GM18498 (cell line): Measurements from ENCODE around the gene RXRA.

Source experiments
- ATAC-seq: cut with Tn5 transposase; IDR thresholded peaks from one replicate; pipeline ENCODE4 v1.9.1; 2021; ENCODE audit warnings: mild to moderate bottlenecking, moderate library complexity; ENCODE audit not compliant: unreplicated experiment

RXRA gene

DNA sequence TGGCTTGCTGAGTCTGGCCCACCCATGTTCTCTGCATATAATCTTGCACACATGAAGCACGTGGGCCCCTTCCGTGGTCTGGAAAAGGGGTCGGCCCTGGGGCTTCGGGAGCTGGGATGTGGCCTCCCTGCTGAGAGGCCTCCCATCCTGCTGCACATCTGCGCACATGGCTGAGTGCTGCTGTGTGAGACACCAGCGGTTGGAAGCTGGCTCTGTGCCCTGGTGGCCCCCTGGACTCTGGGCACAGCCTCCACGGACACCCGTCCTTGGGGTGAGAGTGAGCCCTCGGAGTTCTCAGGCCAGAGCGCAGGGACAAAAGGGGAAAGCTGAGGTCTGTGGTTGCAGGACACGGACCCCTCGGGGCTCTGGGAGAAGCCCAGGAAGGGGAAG is 115.8 kb downstream of the RXRA start:
- ATAC-seq: no peak

DNA sequence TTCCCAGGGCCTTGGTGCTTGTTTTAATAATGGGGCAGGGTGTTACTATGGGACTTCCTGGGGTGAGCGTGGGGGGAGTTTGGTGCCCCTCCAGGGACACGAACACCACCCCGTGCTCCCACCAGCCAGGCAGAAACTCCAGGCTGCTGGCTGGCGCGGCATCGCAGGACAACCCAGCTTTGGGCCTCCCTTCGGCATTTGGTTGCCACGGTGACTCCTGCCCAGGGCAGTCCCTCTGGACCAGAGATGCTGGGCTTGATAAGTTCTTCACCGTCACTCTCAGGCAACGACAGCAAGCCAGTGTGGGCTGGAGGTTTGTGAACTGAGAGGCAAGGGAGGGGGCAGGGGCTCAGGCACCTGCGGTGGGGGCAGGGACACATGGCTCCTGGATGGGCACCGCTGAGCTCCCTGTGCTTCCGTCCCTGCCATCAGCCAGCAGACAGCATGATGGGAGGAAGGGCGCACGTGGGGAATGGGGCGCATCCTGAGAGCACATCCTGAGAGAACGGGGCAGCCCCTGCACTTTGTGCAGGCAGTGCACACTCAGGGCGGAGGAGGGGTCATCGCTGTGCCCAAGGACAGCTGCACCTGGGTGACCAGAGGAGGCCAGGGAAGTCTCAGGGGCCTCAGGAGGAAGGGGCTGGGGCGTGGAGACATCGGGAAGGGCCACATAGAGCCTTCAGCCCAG is 116.4 kb downstream of the RXRA start:
- ATAC-seq: no peak

DNA sequence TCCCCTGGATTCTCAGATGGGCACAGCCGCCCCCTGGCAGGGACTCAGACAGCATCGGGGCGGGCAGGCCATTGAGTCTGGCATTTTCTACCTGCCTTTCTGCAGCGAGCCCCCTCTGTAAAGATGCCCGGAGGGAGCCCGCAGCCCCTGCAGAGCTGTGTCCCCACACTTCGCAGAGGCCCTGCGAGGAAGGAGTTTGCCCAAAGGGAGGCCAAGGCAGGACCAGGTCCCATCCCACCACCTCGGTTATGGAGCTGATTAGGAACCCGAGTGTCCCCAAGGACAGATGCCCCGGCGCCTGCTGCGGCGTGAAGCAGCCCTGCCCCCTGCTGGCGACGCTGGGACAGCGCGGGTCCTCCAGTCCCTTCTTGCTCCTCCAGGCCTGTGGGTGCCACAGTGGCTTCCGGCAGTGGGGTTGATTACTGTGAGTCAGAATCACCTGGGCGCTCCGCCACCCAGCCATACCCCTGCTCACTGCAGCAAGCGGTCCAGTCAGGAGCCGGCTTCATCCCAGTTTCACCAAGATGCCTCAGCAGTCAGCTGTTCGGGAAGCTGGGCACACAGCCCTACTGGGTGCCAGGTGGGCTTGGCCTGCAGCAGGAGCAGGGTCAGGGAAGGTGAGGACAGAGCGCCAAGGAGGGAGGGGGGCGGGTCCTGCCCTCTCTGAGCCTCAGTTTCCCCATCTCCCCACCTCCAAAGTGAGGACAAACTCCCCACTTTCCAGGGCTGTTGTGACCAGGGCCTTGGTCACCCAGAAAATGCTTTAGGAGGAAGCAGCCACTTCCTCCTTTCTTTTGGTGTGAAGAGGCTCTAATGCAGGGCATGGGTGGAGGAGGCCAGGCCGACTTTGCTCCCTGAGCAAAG is 117.2 kb downstream of the RXRA start:
- peak; percentile 82 for ATAC-seq

DNA sequence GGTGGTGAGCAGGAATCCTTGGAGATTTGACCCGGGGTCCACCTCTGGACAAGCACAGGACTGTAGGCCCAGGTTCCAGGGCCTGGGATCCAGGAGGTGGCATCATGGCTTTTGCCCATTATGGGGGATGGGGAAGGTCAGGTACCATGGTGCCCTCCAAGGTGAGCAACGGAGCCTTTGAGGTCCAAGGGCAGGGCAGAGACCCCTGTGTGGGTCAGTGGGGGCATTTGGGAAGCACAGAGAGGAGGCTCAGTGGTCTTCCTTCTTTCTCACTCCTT is 117.7 kb downstream of the RXRA start:
- no peak for ATAC-seq

DNA sequence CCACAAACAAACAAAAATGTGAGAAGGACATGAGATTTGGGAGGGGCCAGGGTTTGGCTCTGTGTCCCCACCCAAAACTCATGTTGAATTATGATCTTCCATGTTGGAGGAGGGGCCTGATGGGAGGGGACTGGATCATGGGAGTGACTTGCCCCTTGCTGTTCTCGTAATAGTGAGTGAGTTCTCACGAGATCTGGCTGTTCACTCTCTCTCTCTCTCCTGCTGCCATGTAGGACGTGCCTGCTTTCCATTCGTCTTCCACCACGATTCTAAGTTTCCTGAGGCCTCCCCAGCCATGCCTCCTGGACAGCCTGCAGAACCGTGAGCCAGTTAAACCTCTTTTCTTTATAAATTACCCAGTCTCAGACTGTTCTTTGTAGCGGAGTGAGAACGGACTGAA is 118.7 kb downstream of the RXRA start:
- ATAC-seq: no peak

DNA sequence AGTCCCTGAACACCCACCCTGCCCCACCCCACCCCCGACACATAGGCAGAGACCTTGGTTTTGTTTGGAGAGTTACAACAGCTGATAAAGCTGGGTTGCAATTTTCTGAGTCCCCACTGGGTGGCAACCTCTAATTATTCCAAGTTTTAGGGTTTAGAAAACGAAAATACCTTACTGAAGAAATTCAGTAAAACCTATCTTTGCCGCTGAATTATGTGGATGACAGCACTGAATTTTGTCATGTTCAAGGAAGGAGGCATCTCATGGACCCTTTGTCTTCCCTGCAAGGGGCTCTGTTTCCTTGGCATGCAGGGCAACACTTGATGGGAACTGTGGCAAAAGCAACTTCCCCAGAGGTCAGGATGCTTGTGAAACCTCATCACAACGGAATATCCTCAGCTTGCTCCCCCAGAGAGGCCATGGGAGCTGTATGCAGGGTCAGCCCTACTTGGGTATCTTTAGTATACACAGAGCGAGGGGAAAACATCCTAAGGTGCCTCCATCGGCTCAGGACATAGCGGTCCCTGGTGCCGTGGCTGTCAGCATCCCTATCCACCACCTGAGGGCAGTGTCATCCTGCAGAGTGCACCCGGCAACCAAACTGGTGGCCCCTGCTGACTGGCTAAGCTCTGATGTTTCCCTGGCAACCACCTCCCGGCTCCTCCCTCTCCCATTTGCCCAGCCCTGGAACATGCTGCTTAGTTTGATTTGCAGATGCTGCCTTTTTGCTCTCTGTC is 123.1 kb downstream of the RXRA start:
- ATAC-seq: peak; percentile 86

DNA sequence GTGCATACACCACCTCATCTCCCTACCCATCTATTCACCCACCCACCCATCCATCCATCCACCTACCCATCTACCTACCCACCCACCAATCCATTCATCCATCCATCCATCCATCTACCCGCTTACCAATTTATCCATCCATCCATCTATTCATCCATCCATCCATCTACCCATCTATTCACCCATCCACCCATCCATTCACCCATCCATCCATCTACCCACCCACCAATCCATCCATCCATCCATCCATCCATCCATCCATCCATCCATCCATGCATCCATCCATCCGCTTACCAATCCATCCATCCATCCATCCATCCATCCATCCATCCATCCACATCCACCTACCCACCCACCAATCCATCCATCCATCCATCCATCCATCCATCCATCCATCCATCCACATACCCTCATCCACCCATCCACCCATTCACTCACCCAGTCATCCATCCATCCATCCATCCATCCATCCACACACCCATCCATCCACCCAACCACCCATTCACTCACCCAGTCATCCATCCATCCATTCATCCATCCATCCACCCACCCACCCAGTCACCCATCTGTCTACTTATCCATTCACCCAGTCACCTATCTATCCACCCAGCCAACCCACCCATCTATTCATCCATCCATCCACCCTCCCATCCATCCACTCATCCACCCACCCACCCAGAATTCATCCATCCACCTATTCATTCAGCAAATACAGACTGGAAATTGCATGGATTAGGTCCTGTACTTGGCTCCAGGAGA is 125.6 kb downstream of the RXRA start:
- ATAC-seq: no peak

DNA sequence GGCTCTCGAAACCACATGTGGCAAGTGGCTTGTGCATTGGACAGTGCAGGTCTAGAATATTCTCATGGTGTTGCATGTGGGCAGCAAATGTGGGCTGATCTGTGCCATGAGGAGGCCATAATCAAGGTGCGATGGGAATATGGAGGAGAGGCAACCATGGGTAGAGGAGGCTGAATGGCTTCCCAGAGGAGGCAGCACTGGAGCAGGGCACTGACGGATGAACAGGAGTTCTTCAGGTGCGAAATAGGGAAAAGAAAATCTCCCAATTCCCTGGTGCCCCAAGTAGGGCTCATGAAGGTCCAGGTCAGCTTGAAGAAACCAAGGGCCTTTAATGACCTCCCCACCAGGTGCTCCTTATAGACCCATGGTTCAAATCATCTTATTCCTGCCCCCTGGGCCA is 126.5 kb downstream of the RXRA start:
- ATAC-seq: no peak

DNA sequence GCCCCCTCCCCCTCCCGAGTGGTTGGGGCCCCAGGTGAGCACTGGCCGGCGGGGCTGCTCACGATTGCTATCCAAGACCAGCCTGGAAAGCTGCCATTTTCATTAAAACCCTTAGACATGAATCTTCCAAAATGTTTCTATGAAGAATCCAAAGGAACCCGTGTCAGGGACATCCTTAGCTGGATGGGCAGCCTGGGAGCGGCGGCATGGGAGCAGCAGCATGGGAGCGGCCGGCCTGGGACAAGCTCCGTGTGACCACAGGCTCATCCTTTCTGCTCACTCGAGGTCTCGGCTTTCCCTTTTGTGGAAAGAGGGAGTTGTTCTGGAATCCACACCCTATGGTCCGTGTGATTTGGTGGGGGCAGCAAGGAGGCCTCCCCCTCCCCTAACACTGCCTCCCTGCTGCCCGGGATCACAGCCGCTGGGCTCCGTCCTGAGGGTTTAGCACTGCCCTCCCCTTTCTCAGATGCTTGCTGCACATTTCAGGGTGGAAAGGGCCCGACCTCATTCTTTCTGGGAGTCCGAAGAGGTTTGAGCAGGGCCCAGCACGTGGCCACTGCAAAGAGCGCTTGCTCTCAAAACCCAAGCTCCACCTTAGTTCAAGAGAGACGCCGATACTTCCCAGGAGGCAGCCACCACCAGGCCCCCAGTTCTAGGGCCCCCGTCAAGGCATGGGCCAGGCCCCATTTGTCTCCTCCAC is 127.7 kb downstream of the RXRA start:
- ATAC-seq: no peak

DNA sequence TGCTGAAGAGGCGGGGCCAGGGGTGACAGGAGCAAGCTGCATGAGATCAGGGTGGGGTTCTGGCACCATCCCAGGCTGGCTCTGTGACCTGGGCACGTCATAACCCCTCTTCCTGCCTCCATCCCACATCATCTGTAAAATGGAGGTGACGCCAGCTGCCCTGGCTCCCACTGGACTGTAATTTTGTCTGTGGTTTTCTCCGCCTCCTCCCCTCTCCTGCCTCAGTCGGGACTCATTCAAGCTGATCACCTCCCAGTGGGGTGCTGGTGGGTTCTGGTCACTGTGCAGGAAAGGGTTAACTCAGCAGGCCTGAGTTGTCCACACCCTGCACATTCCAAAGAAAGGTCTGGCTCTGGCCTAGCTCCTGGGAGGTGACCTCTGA is 128.2 kb downstream of the RXRA start:
- no peak for ATAC-seq

DNA sequence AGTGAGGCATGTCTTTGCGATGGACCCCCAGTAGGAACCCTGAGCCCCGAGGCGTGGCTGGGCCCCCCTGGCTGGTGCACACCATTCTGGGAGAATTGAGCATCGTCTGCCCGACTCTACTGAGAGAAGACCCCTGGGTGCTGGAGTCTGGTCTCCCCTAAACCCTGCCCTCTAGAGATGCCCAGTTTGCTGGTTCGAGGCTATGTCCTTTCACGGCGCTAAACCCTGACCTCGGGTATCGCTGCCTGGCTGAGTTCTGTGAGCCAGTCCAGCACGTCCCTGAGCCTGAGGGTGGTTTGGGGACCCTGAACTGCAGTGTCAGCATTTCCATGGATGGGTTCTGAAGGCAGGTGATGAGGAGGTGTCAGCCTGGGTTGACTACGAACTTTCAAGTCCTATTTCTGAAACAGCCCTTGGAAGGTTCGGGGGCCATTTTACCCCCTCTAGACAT is 128.8 kb downstream of the RXRA start:
- no peak for ATAC-seq

DNA sequence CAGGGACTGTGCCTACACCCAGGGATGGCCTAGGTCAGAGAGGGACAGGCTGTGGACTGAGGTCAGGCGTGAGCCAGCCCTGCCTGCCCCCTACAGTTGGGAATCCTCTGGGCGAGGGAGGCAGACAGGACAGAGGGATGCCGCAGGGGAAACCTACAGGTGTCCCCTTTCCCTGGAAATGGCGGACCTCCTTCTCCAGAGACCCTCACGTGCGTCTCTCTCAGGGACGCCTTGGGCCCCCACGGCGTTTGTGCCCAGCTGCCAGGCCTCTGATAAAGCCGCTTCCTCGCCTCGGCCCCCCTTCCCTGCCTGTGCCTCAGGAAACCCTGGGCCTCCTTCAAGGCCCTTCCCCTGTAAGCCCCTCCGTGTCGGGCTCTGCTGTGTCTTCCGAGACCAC is 129.3 kb downstream of the RXRA start:
- no peak for ATAC-seq

DNA sequence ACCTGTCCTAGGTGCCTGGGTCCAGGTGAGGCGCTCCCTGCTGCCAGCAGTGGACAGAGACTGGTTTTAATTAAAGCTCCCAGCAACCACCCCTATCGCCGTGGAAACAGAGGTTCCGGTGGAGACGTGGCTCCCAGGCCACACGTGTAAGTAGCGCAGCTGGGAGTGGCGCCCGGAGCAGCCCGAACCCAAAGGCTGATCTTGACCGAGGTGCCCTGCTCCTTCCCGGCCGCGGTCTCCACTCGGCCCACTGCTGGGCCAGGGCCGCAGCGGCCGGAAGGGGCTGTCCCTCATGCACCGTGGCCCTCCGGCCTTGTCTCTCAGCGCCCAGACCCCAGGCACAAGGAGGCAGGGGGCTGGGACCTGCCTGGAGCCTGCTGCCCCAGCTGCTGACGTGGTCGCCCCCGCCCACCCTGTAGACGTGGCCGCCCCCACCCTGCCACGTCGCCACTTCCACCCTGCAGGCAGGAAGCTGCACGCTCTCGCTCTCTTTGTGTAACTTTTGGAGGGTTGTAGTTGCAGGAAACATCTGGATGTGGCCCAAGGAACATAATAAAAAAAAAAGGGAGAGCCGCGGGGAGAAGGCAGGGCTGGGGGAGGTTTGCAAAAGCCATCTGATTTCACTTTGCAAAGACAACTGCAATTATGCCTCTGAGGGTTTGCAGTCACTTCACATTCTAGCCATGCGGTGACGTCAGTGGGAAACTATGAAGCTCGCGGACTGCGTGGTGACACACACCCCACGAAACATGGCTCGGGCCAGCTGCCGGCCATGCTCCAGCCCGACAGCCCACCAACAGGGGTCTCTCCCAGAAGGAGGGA is 129.9 kb downstream of the RXRA start:
- no peak for ATAC-seq

DNA sequence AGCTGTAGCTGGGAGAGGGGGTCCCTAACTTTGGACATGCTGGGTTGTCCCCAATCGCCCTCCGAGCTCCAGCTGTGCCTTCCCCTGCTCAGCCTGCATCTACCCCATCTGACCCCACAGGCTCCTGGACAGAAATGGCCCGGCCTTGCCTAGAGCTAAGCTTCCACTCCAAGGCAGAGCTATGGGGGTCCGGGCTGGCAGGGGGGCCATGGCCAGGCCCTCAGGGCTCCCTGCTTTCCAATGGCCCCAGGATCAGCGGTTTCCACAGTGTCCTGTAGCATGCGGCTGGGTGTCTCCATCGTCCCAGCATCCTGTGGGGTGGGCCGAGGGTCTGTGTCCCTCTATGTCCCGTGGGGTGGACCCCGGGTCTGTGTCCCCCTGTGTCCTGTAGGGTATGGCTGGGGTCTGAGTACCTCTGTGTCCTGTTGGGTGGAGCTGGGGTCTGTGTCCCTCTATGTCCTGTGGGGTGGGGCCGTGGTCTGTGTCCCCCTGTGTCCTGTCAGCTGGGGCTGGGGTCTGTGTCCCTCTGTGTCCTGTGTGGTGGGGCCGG is 130.6 kb downstream of the RXRA start:
- no peak for ATAC-seq

DNA sequence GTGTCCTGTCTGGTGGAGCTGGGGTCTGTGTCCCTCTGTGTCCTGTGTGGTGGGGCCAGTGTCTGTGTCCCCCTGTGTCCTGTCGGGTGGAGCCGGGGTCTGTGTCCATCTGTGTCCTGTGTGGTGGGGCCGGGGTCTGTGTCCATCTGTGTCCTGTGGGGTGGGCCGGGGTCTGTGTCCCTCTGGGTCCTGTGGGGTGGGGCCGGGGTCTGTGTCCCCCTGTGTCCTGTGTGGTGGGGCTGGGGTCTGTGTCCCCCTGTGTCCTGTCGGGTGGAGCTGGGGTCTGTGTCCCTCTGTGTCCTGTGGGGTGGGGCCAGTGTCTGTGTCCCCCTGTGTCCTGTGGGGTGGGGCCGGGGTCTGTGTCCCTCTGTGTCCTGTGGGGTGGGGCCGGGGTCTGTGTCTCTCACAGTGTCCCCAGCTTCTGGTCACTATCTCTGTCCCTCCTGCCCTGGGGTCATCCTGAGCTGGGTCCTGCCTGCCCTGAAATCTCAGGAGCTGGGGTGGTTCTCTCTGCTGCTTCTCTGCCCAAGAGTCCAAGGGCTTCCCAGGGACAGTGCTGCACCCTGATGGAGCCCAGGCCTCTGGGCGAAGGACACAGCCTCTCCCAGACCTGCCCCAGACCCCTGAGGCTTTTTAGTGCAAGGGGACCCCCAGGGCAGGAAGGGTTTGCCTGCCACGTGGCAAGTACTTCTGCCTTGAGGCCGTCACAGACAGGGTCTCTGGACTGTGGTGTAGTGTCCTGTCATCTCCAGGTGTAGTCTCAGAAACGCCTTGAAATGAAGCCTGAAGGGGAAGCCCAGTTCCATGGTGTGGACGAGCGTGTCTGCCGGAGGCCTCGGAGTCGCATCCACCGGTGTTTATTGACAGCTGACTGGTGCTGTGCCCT is 131.3 kb downstream of the RXRA start:
- ATAC-seq: no peak

DNA sequence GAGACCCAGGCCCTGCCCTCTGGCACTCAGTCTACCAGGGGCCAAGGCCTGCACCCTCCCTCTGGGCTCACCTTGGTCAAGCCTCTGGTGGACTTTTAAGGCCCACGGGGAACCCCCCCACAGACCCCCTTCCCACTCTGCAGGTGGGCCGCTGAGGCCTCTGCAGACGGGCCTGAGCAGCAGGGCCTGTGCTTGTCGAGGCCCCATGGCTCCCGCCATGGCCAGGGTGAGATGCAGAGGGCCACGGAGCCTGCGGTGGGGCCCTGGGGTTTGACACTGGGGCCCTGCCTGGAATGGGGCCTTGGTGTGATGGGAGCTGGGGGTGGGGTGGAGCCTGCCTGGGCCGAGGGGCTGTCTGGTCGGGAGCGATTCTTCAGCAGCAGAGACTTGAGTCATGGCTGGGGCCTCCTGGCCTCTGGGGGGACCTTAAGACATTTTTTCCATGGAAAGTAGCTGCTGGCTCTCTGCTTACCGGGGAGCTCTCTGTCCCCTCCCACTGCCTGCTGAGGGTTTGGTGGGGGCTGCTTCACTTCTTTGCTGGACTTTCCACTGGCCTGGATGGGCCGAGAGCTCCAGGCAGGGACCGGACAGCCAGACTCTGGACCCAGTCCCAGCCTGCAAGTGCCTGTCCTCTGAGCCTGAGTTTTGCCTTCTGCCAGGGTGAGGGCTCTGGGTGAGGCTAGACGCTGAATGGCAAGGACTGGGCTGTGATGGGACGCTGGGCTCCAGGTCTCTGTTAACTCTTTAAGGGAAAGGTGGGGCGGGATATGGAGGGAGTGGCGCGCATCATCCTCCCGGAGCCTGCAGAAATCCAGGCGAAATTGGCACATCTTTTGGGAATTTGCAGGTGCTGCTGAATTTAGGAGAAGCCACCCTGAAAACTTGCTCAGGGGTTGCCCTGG is 132.2 kb downstream of the RXRA start:
- ATAC-seq: no peak

DNA sequence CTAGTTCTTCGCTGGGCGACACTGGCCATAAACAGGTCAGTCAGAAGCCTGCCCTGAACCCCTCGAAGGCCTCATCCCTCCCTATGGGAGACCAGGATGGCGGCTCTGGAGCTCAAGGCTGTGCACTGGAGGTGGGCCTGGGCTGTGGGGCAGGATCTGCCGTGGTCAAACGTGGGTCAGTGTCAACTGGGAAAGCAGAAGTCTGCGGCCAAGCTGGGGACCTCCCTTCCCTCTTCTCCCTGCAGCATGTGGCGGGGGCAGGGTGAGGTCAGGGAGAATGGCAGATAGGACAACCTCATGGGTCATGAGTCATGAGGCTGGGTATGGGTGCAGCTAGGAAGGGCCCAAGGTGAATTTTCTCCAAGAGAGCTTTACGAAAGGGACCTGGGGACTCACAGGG is 132.9 kb downstream of the RXRA start:
- ATAC-seq: no peak

DNA sequence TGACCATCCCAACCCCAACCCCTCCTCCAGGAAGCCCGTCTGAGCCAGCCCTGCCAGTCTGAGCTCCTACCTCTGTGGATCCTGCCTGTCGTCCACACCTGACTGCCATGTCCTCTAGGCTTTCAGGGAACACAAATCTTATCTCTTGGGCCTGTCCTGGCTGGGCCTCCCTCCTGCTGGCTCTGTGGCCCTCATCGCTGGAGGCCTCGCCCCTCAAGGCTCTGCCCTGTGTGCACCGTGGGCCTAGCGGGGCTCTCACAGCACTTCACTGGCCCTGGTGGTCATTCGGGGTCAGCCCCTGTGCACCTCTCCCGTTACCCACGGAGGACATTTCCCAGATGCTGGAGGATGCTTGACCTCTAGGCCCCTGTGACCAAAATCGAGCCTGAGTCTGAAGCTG is 133.3 kb downstream of the RXRA start:
- ATAC-seq: no peak
